ENCODE measurements around the gene PTCD2. TPM values are rescaled to one million over a fixed set of nuclear protein-coding genes. Genes with fewer than 3 reads are reported as not detected.

The PTCD2 gene
- total and polyA plus RNA-seq, 8 donors, result 0.80 to 5.3 (median 2.7) TPM

- no peak for FAIRE-seq
- WGBS, 2 donors, result 94 to 97% methylated on average over 6 of the region's 6 CpGs
Measured at GRCh38 chr5:72290356-72291133, 29.6 kb upstream of the PTCD2 start.

GRCh38 chr5:72291601-72292000, 28.6 kb upstream of the PTCD2 start:
- FAIRE-seq (no peak), ATAC-seq (no peak), DNase-seq (no peak)
- 96% methylated on average over 3 of the region's 3 CpGs for WGBS, 2 donors
- H3K27ac ChIP-seq, result no peak overlapping the region
- no peaks in the 10 kb centered on the region for H3K9me3 ChIP-seq
- intact Hi-C loops (cut with DNase I), result no loop called here
- H3K36me3 ChIP-seq, result no peaks in the 10 kb centered on the region
- H3K4me3 ChIP-seq, result no peak overlapping the region
- no peaks in the 10 kb centered on the region for H3K4me1 ChIP-seq
- TF ChIP-seq CTCF (IDR thresholded peaks at IDR 0.05), result no peak
- no peaks in the 10 kb centered on the region for H3K27me3 ChIP-seq

More at GRCh38 chr5:72290356-72291133, 29.6 kb upstream of the PTCD2 start:
- no peaks in the 10 kb centered on the region for H3K4me1 ChIP-seq
- no peaks in the 10 kb centered on the region for H3K9me3 ChIP-seq
- intact Hi-C loops (cut with DNase I), result no loop called here
- ATAC-seq (no peak), DNase-seq (no peak)
- no peak overlapping the region for H3K4me3 ChIP-seq
- H3K27ac ChIP-seq, result no peak overlapping the region
- H3K27me3 ChIP-seq, result no peaks in the 10 kb centered on the region
- H3K36me3 ChIP-seq, result no peaks in the 10 kb centered on the region
- TF ChIP-seq CTCF (IDR thresholded peaks at IDR 0.05), result no peak

DNA sequence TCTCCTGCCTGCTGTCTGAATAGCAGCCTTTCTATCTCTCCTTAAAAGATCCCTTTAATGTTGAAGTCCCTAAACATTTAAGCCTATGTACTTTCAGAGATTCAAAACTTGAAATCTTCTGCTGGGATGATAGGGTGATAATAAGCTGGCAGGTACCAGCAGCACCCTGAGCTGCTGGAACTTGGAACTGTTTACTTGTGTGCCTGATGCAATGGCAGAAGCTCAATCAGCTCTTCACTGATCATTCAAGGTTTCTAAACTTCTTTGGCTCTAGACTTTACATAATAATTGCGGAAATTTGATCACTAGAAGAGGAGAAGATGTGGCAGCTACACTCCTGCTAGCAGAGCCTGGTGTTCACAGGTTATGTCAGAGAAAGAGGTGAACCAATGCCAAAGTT, 27.8 kb upstream of the PTCD2 start:
- intact Hi-C loops (cut with DNase I), result no loop called here
- Histone ChIP-seq H3K4me3 (no peak overlapping the region), H3K4me1 (no peaks in the 10 kb centered on the region), H3K27ac (no peak overlapping the region), H3K36me3 (no peaks in the 10 kb centered on the region), H3K27me3 (no peaks in the 10 kb centered on the region), H3K9me3 (no peaks in the 10 kb centered on the region)
- 91 to 97% methylated on average over 1 of the region's 1 CpG for WGBS, 2 donors
- FAIRE-seq (no peak), DNase-seq (no peak), ATAC-seq (no peak)
- TF ChIP-seq CTCF (IDR thresholded peaks at IDR 0.05), result no peak

- FAIRE-seq (no peak), ATAC-seq (no peak), DNase-seq (no peak)
- no peaks in the 10 kb centered on the region for H3K4me1 ChIP-seq
- no peaks in the 10 kb centered on the region for H3K27me3 ChIP-seq
- 92% methylated on average over 3 of the region's 3 CpGs for WGBS, 2 donors
- intact Hi-C loops (cut with DNase I), result no loop called here
- H3K36me3 ChIP-seq, result no peaks in the 10 kb centered on the region
- H3K4me3 ChIP-seq, result no peak overlapping the region
- H3K27ac ChIP-seq, result no peak overlapping the region
- TF ChIP-seq CTCF (IDR thresholded peaks at IDR 0.05), result no peak
- H3K9me3 ChIP-seq, result no peaks in the 10 kb centered on the region
Measured at GRCh38 chr5:72293495-72294055, 26.6 kb upstream of the PTCD2 start.

- Histone ChIP-seq H3K4me1 (no peaks in the 10 kb centered on the region), H3K9me3 (no peaks in the 10 kb centered on the region), H3K27me3 (no peaks in the 10 kb centered on the region), H3K4me3 (no peak overlapping the region), H3K36me3 (no peaks in the 10 kb centered on the region), H3K27ac (no peak overlapping the region)
- WGBS, 2 donors, result 93 to 94% methylated on average over 2 of the region's 2 CpGs
- ATAC-seq, result no peak
- DNase-seq, result no peak
- FAIRE-seq, result no peak
- no peak for TF ChIP-seq CTCF (IDR thresholded peaks at IDR 0.05)
- intact Hi-C loops (cut with DNase I), result no loop called here
Measured at GRCh38 chr5:72294473-72294872, 25.7 kb upstream of the PTCD2 start.
